GM12878 (cell line): ENCODE measurements around the gene CAMK2D. TPM values are rescaled to one million over a fixed set of nuclear protein-coding genes. Genes with fewer than 3 reads are reported as not detected.

Source experiments
- ATAC-seq: fragments of 200-7000 bp; cut with Tn5 transposase; 3 replicates; pipeline ENCODE4 v1.9.1; 2020; ENCODE audit warnings: mild to moderate bottlenecking, moderate library complexity
- BruUV-seq: library from RNA; stranded (reverse); fragments of 400-500 nt; replicated peaks from 2 replicates; lab custom pipeline; 2021; lab: Mats Ljungman, UMichigan
- CTCF ChIA-PET: fragments of 300-600 bp; sonication (Branson Sonifier 250); formaldehyde crosslinking; extraction: SDS; loops from one replicate; lab custom pipeline; 2021; ENCODE audit warnings: inconsistent platforms; lab: Yijun Ruan, JAX
- POLR2A ChIA-PET: fragments of 350-600 bp; formaldehyde crosslinking; extraction: SDS; loops from one replicate; lab custom pipeline; 2021; ENCODE audit warnings: inconsistent platforms; lab: Charles Lee
- RAD21 ChIA-PET: fragments of 300-600 bp; sonication (Branson Sonifier 250); formaldehyde crosslinking; loops from one replicate; lab custom pipeline; 2023; ENCODE audit warnings: antibody characterized with exemption; ENCODE audit not compliant: unreplicated experiment; lab: Charles Lee
- SMC1A ChIA-PET: fragments of 300-600 bp; sonication (Branson Sonifier 250); formaldehyde crosslinking; loops from one replicate; lab custom pipeline; 2023; ENCODE audit not compliant: unreplicated experiment, uncharacterized antibody; lab: Charles Lee
- DNase-seq: peaks from one replicate; pipeline ENCODE4 v3.0.0-alpha.2; 2011; ENCODE audit warnings: low read depth, low spot score
- FAIRE-seq: peaks from 3 replicates; lab custom pipeline; 2011; peaks lifted over from hg19 to GRCh38; lab: Jason Lieb, UNC
- H2AFZ ChIP-seq: 2 replicates; pipeline ENCODE4 v1.6.0; 2011; ENCODE audit warnings: low read depth, low read length, control low read depth; ENCODE audit not compliant: control insufficient read depth
- H3K27ac ChIP-seq: 2 replicates; pipeline ENCODE4 v1.5.1; 2011; ENCODE audit warnings: control low read depth; ENCODE audit not compliant: control insufficient read depth, insufficient read depth
- H3K27me3 ChIP-seq, 2 experiments: replicated peaks in 1 of 2; 2 replicates each; pipeline versions ENCODE4 v1.6.0 to v1.6.1; 2011; ENCODE audit warnings: low read length in 1 of 2; ENCODE audit not compliant: control insufficient read depth in 2 of 2, insufficient read depth in 2 of 2
- H3K36me3 ChIP-seq, 2 experiments: 2 replicates each; pipeline ENCODE4 v1.5.1; 2011; ENCODE audit warnings: low read length in 1 of 2; ENCODE audit not compliant: control insufficient read depth in 2 of 2, insufficient read depth in 2 of 2
- H3K4me1 ChIP-seq: 2 replicates; pipeline ENCODE4 v1.6.1; 2011; ENCODE audit warnings: mild to moderate bottlenecking, low read length, moderate library complexity, mixed read lengths; ENCODE audit not compliant: control insufficient read depth, insufficient read depth
- H3K4me2 ChIP-seq: 2 replicates; pipeline ENCODE4 v1.6.0; 2011; ENCODE audit warnings: control low read depth; ENCODE audit not compliant: control insufficient read depth, insufficient read depth
- H3K4me3 ChIP-seq: fragments of 200-600 bp; sonication (generic); 2 replicates; pipeline ENCODE4 v1.5.1; 2016
- H3K79me2 ChIP-seq: 2 replicates; pipeline ENCODE4 v1.6.0; 2011; ENCODE audit warnings: low read length; ENCODE audit not compliant: control insufficient read depth, insufficient read depth
- H3K9ac ChIP-seq: 2 replicates; pipeline ENCODE4 v1.8.0; 2011; ENCODE audit warnings: low read length, control low read depth, mixed read lengths; ENCODE audit not compliant: control insufficient read depth, insufficient read depth
- H3K9me3 ChIP-seq: replicated peaks from 3 replicates; pipeline ENCODE4 v1.5.1; 2011; ENCODE audit warnings: mild to moderate bottlenecking, low read length; ENCODE audit not compliant: control insufficient read depth, insufficient read depth
- H4K20me1 ChIP-seq: 2 replicates; pipeline ENCODE4 v1.6.0; 2011; ENCODE audit not compliant: control insufficient read depth, insufficient read depth
- FOXM1 ChIP-seq: IDR thresholded peaks from 2 replicates; pipeline ENCODE4 v1.6.1; 2012; ENCODE audit warnings: low read depth, mild to moderate bottlenecking, inconsistent platforms, low read length, moderate library complexity
- IRF5 ChIP-seq: fragments of 450-650 bp; IDR thresholded peaks from 2 replicates; pipeline ENCODE4 v1.6.1; 2017; ENCODE audit warnings: borderline replicate concordance
- MYC ChIP-seq: IDR thresholded peaks from 2 replicates; pipeline ENCODE4 v1.6.1; 2011; ENCODE audit warnings: mild to moderate bottlenecking, low read length, moderate library complexity, inconsistent platforms; ENCODE audit not compliant: insufficient read depth, insufficient replicate concordance, insufficient read length, severe bottlenecking
- NR2C2 ChIP-seq: IDR thresholded peaks from 2 replicates; pipeline ENCODE4 v1.6.1; 2011; ENCODE audit warnings: borderline replicate concordance, low read depth; ENCODE audit not compliant: control insufficient read depth, insufficient read length
- PRDM15 ChIP-seq: fragments of 450-650 bp; formaldehyde crosslinking; IDR thresholded peaks from 2 replicates; pipeline ENCODE4 v1.4.0; 2020; ENCODE audit warnings: mild to moderate bottlenecking, moderate library complexity
- RELB ChIP-seq: fragments of 450-650 bp; IDR thresholded peaks from 2 replicates; pipeline ENCODE4 v1.6.1; 2017; ENCODE audit warnings: low read depth, mild to moderate bottlenecking, moderate library complexity
- WGBS: methylation state at CpG from one replicate; pipeline ENCODE4 v1.1.6; 2016; ENCODE audit warnings: low lambda C conversion rate; ENCODE audit not compliant: insufficient replicate concordance, insufficient coverage; ENCODE audit errors: missing lambda C conversion rate; 5-methylcytosine and 5-hydroxymethylcytosine counted together
- in situ Hi-C: fragments of 300-500 bp; cut with MboI; formaldehyde crosslinking; loops from 9 replicates; pipeline ENCODE4 v1.14.3; 2018; ENCODE audit warnings: mixed read lengths
- intact Hi-C: fragments of 100-400 bp; cut with micrococcal nuclease; formaldehyde crosslinking; loops from one replicate; pipeline ENCODE4 v1.14.2; 2022; ENCODE audit not compliant: unreplicated experiment
- polyA plus RNA-seq, 11 experiments: library from polyadenylated mRNA; depleted of rRNA in 4 of 11; unstranded in 6 of 11; stranded (reverse) in 5 of 11; fragments of >200 nt; fragmentation: Nextera tagmentation in 4 of 11; fragmentation: Illumina TruSeq in 1 of 11; extraction: Ambion mirVana in 4 of 11; extraction: Trizol in 1 of 11; gene quantifications; 1 replicate in 1 of 11; 2 replicates in 10 of 11; pipeline versions ENCODE4 v1.2.1 to v1.2.3, GENCODE V29; 2011 to 2016; ENCODE audit warnings: inconsistent platforms in 2 of 11, missing spikeins in 2 of 11, low read depth in 1 of 11
- total RNA-seq, 4 experiments: library from RNA; depleted of rRNA in 3 of 4; stranded (reverse); fragments of >200 nt in 3 of 4; fragmentation: Illumina TruSeq in 1 of 4; extraction: Trizol in 1 of 4; gene quantifications; 2 replicates each; pipeline versions ENCODE4 v1.2.1 to v1.2.3, GENCODE V29; 2013 to 2021

The CAMK2D gene
- total and polyA plus RNA-seq, 10 of the 15 experiments (the other 5 are each of a cell fraction or from before 2014, with no cell fraction given): 6.9 to 88.5 (median 12.9) TPM

- intact Hi-C loops: no loop called here
Observed at GRCh38 chr4:113472864-113473263, 288.7 kb downstream of the CAMK2D start.

More at GRCh38 chr4:113472864-113473263, 288.7 kb downstream of the CAMK2D start:
- Histone ChIP-seq H3K4me2 (no peak overlapping the region), H2AFZ (no peak overlapping the region), H3K27me3 (no peaks in the 10 kb centered on the region), H3K9me3 (peaks cover 2% of the 10 kb centered on the region; the same call in 2 of the 3 replicates), H3K4me1 (no peaks in the 10 kb centered on the region), H3K4me3 (no peak overlapping the region), H4K20me1 (no peaks in the 10 kb centered on the region), H3K9ac (no peak overlapping the region), H3K36me3 (no peaks in the 10 kb centered on the region; a peak in 2 of 4 replicates), H3K27ac (no peak overlapping the region), H3K79me2 (no peaks in the 10 kb centered on the region)
- POLR2A ChIA-PET: no interaction called here
- no TSS peak for BruUV-seq
- CTCF ChIA-PET: no interaction called here
- ATAC-seq (no peak), FAIRE-seq (no peak), DNase-seq (no peak)
- in situ Hi-C loops: no loop called here
- 0% methylated on average over 1 of the region's 1 CpG for WGBS
- SMC1A ChIA-PET: interaction anchor here (1.2 to 1.7 kb wide), 5 partner anchors 10 to 78 kb away, joined by 3 to 4 read pairs (median 3); no protein-coding TSS in a partner anchor
- RAD21 ChIA-PET: no interaction called here
- TF ChIP-seq NR2C2 (no peak), MYC (no peak), FOXM1 (no peak), PRDM15 (CRISPR knock-in tag) (no peak), IRF5 (no peak), RELB (no peak)
